ENCODE data around the gene CT45A3.
"Not testable (repeated sequence)": the region's sequence is repeated elsewhere in the genome, so short reads cannot be mapped to it uniquely, and the experiment has no call there.

Gene CT45A3, protein sequence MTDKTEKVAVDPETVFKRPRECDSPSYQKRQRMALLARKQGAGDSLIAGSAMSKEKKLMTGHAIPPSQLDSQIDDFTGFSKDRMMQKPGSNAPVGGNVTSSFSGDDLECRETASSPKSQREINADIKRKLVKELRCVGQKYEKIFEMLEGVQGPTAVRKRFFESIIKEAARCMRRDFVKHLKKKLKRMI

DNA sequence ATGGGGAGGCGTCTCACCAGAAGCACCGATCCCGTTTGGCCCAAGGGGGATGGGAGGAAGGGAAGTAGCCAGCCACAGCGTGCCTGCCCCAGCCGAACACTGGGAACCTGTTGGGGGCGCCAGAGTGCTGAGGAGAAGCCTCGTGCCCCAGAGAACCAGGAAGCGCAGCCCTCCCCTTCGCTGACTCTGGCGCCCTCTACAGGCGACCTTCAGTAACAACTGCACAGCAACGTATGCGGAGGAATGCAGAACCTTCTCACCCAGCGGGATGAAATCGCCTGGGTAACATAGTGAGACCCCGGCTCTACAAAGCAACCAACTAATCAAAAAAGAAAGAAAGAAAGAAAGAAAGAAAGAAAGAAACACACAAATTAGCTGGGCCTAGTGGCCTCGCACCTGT, at the start of gene CT45A3:
TSS of gene CT45A3 (minus strand) at position 101 of the 400 bp plus-strand sequence. CDS start 3,747 bp downstream, outside the sequence.
- DNase-seq: not testable (repeated sequence)

DNA sequence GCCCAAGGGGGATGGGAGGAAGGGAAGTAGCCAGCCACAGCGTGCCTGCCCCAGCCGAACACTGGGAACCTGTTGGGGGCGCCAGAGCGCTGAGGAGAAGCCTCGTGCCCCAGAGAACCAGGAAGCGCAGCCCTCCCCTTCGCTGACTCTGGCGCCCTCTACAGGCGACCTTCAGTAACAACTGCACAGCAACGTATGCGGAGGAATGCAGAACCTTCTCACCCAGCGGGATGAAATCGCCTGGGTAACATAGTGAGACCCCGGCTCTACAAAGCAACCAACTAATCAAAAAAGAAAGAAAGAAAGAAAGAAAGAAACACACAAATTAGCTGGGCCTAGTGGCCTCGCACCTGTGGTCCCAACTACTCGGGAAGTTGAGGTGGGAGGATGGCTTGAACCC, 34.7 kb upstream of the CT45A3 start, which contains the start of gene CT45A6:
TSS of gene CT45A6 (minus strand) at position 101 of the 400 bp plus-strand sequence. CDS start 3,794 bp downstream, outside the sequence.
- not testable (repeated sequence) for DNase-seq

DNA sequence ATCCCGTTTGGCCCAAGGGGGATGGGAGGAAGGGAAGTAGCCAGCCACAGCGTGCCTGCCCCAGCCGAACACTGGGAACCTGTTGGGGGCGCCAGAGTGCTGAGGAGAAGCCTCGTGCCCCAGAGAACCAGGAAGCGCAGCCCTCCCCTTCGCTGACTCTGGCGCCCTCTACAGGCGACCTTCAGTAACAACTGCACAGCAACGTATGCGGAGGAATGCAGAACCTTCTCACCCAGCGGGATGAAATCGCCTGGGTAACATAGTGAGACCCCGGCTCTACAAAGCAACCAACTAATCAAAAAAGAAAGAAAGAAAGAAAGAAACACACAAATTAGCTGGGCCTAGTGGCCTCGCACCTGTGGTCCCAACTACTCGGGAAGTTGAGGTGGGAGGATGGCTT, 17.4 kb upstream of the CT45A3 start, which contains the start of gene CT45A5:
TSS of gene CT45A5 (minus strand) at position 101 of the 400 bp plus-strand sequence. CDS start 3,774 bp downstream, outside the sequence.
- DNase-seq: not testable (repeated sequence)

DNA sequence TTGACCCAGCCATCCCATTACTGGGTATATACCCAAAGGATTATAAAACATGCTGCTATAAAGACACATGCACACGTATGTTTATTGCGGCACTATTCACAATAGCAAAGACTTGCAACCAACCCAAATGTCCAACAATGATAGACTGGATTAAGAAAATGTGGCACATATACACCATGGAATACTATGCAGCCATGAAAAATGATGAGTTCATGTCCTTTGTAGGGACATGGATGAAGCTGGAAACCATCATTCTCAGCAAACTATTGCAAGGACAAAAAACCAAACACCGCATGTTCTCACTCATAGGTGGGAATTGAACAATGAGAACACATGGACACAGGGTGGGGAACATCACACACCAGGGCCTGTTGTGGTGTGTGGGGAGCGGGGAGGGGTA, 23.3 kb downstream of the CT45A3 start:
- DNase-seq: not testable (repeated sequence)

DNA sequence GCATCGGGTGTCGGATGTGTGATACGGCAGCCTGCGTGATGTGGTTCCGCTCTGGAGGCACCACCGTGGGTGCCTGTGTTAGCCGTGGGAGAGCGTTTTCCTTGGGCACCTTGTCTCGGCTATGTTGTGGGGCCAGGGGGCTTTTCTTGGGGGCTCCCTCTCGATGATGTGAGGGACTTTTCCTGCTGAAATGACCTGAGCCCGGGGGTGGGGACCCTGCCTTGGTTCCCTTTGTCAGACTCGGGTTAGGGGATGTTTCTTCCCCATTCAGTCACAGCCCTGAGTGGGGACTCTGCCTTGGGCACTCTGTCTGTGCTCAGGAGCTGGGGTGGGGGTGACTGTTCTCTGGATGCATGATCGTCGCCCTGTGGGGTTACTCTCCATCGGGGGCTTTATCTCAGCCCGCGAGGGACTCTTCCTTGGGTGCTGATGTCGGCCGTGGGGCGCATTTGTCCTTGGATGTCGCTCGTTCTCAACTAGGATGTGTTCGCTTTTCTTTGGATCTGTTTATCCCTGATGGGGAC, 26.7 kb downstream of the CT45A3 start:
- DNase-seq: no peak

DNA sequence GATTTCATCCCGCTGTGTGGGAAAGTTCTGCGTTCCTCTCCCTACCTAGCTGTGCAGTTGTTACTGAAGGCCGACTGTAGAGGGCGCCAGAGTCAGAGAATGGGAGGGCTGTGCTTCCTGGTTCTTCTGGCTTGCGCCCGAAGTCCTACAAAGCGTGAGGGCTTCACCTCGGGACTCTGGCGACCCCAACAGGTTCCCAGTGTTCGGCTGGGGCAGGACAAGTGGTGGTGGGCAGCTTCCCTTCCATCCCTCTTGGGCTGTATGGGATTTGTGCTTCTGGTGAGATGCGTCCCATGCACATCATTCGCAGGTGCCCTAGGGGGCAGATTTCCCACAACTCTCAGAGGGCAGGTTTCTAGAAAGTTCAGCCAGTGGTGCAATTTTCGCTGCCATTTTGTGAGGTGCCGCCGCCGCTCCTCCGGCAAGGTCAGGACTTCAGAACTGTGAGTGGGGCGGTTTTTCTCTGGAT, 27.3 kb downstream of the CT45A3 start:
- DNase-seq: peak; percentile 71

DNA sequence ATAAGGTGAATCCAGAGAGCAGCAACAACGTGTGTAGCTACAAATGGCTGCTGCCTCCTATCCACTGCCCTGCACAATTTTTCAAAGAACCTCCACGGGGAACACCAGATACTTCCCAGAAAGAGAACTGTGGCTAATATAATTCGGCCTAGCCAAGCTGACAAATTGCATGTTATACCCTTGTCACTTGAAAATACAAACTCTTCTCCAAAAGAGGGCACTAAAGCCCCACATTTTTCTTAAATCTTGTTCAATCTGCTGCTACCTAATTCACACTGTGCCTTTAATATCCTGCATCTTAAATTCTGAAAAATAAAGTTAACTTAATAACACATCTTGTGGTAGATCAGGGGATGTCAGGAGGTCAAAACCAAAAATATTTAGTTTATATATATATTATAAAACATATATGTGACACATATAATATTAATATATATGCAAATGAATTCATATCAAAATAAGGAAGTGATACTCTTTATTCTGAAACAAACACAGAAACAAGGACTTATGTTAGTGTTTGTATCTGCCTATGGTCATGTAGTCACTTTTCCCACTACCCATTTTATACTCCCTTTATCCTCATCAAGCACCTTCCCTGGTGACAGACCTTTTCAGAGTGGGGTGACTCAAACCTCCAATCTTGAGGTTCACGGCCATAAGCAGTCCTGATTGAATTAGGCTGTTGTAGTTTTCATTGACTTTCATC, 30.5 kb downstream of the CT45A3 start:
- no peak for DNase-seq

DNA sequence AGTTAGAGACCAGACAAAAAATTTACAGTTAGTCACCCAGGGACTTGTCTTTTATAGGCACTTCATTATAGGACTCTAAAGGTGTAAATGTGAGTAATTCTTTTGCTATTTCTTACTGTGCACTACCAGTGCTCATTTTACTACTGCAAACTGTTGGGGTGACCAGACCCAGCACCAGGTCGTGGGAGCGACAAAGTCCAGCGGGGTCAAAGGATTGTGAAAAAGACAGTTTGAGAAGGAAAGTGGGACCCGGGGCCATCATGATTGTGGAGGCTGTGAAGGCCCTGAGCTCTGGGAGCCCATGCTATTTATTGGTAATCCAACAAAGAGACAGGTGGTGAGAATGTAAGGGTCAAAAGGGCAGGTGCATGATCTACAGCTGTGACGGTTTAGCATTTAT, 33.3 kb downstream of the CT45A3 start:
- DNase-seq: not testable (repeated sequence)

DNA sequence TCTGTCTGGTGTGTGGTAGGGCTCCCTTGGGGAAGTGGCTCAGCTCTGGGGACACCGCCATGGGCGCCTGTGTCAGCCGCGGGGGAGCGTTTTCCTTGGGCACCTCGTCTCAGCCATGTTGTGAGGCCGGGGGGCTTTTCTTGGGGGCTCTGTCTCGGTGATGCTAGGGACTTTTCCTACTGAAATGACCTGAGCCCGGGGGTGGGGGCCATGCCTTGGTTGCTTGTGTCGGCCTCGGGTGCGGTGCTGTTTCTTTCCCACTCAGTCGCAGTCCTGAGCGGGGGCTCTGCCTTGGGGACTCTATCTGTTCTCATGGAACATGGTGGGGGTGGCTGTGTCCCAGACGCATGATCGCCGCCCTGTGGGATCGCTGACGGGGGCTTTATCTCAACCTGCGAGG, 54.2 kb downstream of the CT45A3 start:
- no peak for DNase-seq

DNA sequence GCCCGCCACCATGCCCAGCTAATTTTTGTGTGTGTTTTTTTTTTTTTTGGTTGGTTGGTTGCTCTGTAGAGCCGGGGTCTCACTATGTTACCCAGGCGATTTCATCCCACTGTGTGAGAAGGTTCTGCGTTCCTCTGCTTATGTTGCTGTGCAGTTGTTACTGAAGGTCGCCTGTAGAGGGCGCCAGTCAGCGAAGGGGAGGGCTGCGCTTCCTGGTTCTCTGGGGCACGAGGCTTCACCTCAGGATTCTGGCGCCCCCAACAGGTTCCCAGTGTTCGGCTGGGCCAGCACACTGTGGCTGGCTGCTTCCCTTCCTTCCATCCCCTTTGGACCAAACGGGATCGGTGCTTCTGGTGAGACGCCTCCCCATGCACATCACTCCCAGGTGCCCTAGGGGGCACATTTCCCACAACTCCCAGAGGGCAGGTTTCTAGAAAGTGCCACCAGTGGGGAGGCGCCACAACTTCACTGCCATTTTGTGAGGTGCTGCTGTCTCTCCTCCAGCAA, 54.8 kb downstream of the CT45A3 start, which contains the start of gene CT45A1:
TSS of gene CT45A1 (plus strand) at position 457 of the 507 bp plus-strand sequence. CDS start 5,302 bp downstream, outside the sequence.
- not testable (repeated sequence) for DNase-seq

Measured in activated CD8-positive, alpha-beta memory T cell treated with anti-CD3 and anti-CD28 coated beads for 24 hours (primary cell).